Aorta (tissue), 5 donors: Measurements from ENCODE around the gene PUSL1. TPM values are rescaled to one million over a fixed set of nuclear protein-coding genes. Genes with fewer than 3 reads are reported as not detected.

ENCODE experiments used
- ATAC-seq: fragments of 200-7000 bp; cut with Tn5 transposase; one replicate; pipeline ENCODE4 v1.9.1; 2022; ENCODE audit warnings: moderate library complexity; ENCODE audit not compliant: low FRiP score
- DNase-seq, 2 donors: peaks; one replicate each; pipeline ENCODE4 v3.0.0-alpha.2; 2020
- H3K27ac ChIP-seq, 2 donors: one replicate each; pipeline ENCODE4 v1.5.1; 2013; ENCODE audit warnings: low read length in 2 of 2, mild to moderate bottlenecking in 2 of 2, moderate library complexity in 2 of 2, control low read depth in 1 of 2, inconsistent platforms in 1 of 2, low read depth in 1 of 2
- H3K27me3 ChIP-seq, 2 donors: one replicate each; pipeline ENCODE4 v1.6.1; 2013; ENCODE audit warnings: control low read depth in 1 of 2, low read length in 1 of 2, mild to moderate bottlenecking in 1 of 2, moderate library complexity in 1 of 2; ENCODE audit not compliant: insufficient read depth in 2 of 2, control insufficient read depth in 1 of 2
- H3K36me3 ChIP-seq, 2 donors: one replicate each; pipeline ENCODE4 v1.6.1; 2013; ENCODE audit warnings: control low read depth in 1 of 2, low read length in 1 of 2, mild to moderate bottlenecking in 1 of 2; ENCODE audit not compliant: insufficient read depth in 2 of 2, control insufficient read depth in 1 of 2
- H3K4me1 ChIP-seq, 2 donors: one replicate each; pipeline ENCODE4 v1.6.1; 2013; ENCODE audit warnings: low read length in 2 of 2, control low read depth in 1 of 2, mild to moderate bottlenecking in 1 of 2, moderate library complexity in 1 of 2; ENCODE audit not compliant: insufficient read depth in 2 of 2, control insufficient read depth in 1 of 2
- H3K4me3 ChIP-seq, 2 donors: one replicate each; pipeline ENCODE4 v1.5.1; 2013; ENCODE audit warnings: low read length in 2 of 2, control low read depth in 1 of 2, mild to moderate bottlenecking in 1 of 2
- H3K9me3 ChIP-seq: one replicate; pipeline ENCODE4 v1.6.1; 2013; ENCODE audit warnings: mild to moderate bottlenecking, low read length; ENCODE audit not compliant: control insufficient read depth
- WGBS, 2 donors: extraction: QIAGEN DNeasy Blood & Tissue Kit; methylation state at CpG; one replicate each; pipeline ENCODE4 v1.1.7; 2013; 5-methylcytosine and 5-hydroxymethylcytosine counted together
- intact Hi-C, 2 donors: fragments of 100-400 bp; cut with DNase I; formaldehyde crosslinking; loops; one replicate each; pipeline versions ENCODE4 v1.14.2 to v1.15.0; 2022
- polyA plus RNA-seq, 2 donors: library from polyadenylated mRNA; stranded (reverse); fragments of 200-250 nt; gene quantifications; one replicate each; pipeline ENCODE4 v1.2.3, GENCODE V29; 2013
- total RNA-seq, 2 donors: library from RNA; stranded (reverse); fragmentation: NEBNext Ultra II Directional; extraction: Animal tissue kit (Norgen Biotek cat#: 25700); gene quantifications; one replicate each; pipeline ENCODE4 v1.2.1, GENCODE V29; 2021
- donor health status: healthy with polysubstance abuse.
- donor health status: Bipolar disorder and iron deficiency.
- donor health status: DM: no; HTN: no; CAD: no.
- donor health status: DM: no; HTN: no; CAD: no.
- donor health status: DM: yes; HTN: yes; CAD: no.

Gene PUSL1
- total and polyA plus RNA-seq, 4 donors: 5.8 to 13.7 (median 10.0) TPM

DNA sequence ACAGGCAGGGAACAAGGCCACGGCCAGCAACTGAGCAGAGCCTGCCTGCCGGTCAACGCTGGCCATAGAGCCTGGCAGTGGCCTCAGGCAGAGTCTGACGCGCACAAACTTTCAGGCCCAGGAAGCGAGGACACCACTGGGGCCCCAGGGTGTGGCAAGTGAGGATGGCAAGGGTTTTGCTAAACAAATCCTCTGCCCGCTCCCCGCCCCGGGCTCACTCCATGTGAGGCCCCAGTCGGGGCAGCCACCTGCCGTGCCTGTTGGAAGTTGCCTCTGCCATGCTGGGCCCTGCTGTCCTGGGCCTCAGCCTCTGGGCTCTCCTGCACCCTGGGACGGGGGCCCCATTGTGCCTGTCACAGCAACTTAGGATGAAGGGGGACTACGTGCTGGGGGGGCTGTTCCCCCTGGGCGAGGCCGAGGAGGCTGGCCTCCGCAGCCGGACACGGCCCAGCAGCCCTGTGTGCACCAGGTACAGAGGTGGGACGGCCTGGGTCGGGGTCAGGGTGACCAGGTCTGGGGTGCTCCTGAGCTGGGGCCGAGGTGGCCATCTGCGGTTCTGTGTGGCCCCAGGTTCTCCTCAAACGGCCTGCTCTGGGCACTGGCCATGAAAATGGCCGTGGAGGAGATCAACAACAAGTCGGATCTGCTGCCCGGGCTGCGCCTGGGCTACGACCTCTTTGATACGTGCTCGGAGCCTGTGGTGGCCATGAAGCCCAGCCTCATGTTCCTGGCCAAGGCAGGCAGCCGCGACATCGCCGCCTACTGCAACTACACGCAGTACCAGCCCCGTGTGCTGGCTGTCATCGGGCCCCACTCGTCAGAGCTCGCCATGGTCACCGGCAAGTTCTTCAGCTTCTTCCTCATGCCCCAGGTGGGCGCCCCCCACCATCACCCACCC lies 22.9 kb downstream of the PUSL1 start, which contains the start of gene TAS1R3:
Gene TAS1R3 (plus strand): TSS at position 213 of the 898 bp plus-strand sequence. CDS start 66 bp downstream, at position 279.
- intact Hi-C loops: no loop called here
- H3K27ac ChIP-seq: no peak within 1 kb of the TSS
- no peaks in the 10 kb centered on the region for H3K9me3 ChIP-seq
- ATAC-seq (no peak), DNase-seq (no peak)
- no peak within 1 kb of the TSS for H3K4me3 ChIP-seq
- H3K27me3 ChIP-seq: no peaks in the 10 kb centered on the region
- WGBS, 2 donors: 74 to 75% methylated on average over 41 of the region's 41 CpGs
- H3K4me1 ChIP-seq: no peaks in the 10 kb centered on the region
- H3K36me3 ChIP-seq: no peaks in the 10 kb centered on the region

DNA sequence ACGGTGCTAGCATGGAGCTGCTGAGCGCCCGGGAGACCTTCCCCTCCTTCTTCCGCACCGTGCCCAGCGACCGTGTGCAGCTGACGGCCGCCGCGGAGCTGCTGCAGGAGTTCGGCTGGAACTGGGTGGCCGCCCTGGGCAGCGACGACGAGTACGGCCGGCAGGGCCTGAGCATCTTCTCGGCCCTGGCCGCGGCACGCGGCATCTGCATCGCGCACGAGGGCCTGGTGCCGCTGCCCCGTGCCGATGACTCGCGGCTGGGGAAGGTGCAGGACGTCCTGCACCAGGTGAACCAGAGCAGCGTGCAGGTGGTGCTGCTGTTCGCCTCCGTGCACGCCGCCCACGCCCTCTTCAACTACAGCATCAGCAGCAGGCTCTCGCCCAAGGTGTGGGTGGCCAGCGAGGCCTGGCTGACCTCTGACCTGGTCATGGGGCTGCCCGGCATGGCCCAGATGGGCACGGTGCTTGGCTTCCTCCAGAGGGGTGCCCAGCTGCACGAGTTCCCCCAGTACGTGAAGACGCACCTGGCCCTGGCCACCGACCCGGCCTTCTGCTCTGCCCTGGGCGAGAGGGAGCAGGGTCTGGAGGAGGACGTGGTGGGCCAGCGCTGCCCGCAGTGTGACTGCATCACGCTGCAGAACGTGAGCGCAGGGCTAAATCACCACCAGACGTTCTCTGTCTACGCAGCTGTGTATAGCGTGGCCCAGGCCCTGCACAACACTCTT lies 23.8 kb downstream of the PUSL1 start:
- ATAC-seq: no peak
- intact Hi-C loops: no loop called here

DNA sequence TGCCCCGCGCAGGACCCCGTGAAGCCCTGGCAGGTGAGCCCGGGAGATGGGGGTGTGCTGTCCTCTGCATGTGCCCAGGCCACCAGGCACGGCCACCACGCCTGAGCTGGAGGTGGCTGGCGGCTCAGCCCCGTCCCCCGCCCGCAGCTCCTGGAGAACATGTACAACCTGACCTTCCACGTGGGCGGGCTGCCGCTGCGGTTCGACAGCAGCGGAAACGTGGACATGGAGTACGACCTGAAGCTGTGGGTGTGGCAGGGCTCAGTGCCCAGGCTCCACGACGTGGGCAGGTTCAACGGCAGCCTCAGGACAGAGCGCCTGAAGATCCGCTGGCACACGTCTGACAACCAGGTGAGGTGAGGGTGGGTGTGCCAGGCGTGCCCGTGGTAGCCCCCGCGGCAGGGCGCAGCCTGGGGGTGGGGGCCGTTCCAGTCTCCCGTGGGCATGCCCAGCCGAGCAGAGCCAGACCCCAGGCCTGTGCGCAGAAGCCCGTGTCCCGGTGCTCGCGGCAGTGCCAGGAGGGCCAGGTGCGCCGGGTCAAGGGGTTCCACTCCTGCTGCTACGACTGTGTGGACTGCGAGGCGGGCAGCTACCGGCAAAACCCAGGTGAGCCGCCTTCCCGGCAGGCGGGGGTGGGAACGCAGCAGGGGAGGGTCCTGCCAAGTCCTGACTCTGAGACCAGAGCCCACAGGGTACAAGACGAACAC lies 24.5 kb downstream of the PUSL1 start:
- ATAC-seq: no peak
- no peak for DNase-seq
- H3K36me3 ChIP-seq: no peaks in the 10 kb centered on the region
- H3K9me3 ChIP-seq: no peaks in the 10 kb centered on the region
- 81 to 82% methylated on average over 38 to 48 of the region's 48 CpGs for WGBS, 2 donors
- no peaks in the 10 kb centered on the region for H3K27me3 ChIP-seq
- H3K27ac ChIP-seq: no peak overlapping the region
- no peaks in the 10 kb centered on the region for H3K4me1 ChIP-seq
- no peak overlapping the region for H3K4me3 ChIP-seq
- intact Hi-C loops: no loop called here

More for the DNA sequence above, 23.8 kb downstream of the PUSL1 start:
- H3K27ac ChIP-seq: no peak overlapping the region
- 83 to 87% methylated on average over 57 of the region's 57 CpGs for WGBS, 2 donors
- DNase-seq: no peak
- no peaks in the 10 kb centered on the region for H3K27me3 ChIP-seq
- no peaks in the 10 kb centered on the region for H3K36me3 ChIP-seq
- no peaks in the 10 kb centered on the region for H3K4me1 ChIP-seq
- no peaks in the 10 kb centered on the region for H3K9me3 ChIP-seq
- H3K4me3 ChIP-seq: no peak overlapping the region

GRCh38 chr1:1333551-1334241 lies 25.3 kb downstream of the PUSL1 start:
- no peaks in the 10 kb centered on the region for H3K36me3 ChIP-seq
- H3K4me1 ChIP-seq: no peaks in the 10 kb centered on the region
- H3K4me3 ChIP-seq: no peak overlapping the region
- no peak overlapping the region for H3K27ac ChIP-seq
- H3K9me3 ChIP-seq: no peaks in the 10 kb centered on the region
- intact Hi-C loops: no loop called here
- WGBS, 2 donors: 75 to 81% methylated on average over 36 of the region's 36 CpGs
- no peaks in the 10 kb centered on the region for H3K27me3 ChIP-seq
- no peak for ATAC-seq
- no peak for DNase-seq

GRCh38 chr1:1334835-1335234 lies 26.4 kb downstream of the PUSL1 start:
- intact Hi-C loops: no loop called here
- Histone ChIP-seq H3K4me1 (no peaks in the 10 kb centered on the region), H3K9me3 (no peaks in the 10 kb centered on the region), H3K36me3 (no peaks in the 10 kb centered on the region), H3K4me3 (no peak overlapping the region), H3K27ac (no peak overlapping the region), H3K27me3 (no peaks in the 10 kb centered on the region)
- DNase-seq: no peak
- no peak for ATAC-seq
- WGBS, 2 donors: 49 to 55% methylated on average over 10 to 11 of the region's 11 CpGs

GRCh38 chr1:1335283-1335682 lies 26.9 kb downstream of the PUSL1 start:
- WGBS, 2 donors: 72 to 79% methylated on average over 16 of the region's 16 CpGs
- intact Hi-C loops: no loop called here
- no peaks in the 10 kb centered on the region for H3K36me3 ChIP-seq

GRCh38 chr1:1335792-1336248 lies 27.4 kb downstream of the PUSL1 start:
- H3K9me3 ChIP-seq: no peaks in the 10 kb centered on the region
- no peaks in the 10 kb centered on the region for H3K36me3 ChIP-seq
- intact Hi-C loops: no loop called here
- no peak overlapping the region for H3K27ac ChIP-seq
- no peak for ATAC-seq
- WGBS, 2 donors: 88 to 89% methylated on average over 21 of the region's 21 CpGs
- H3K4me1 ChIP-seq: no peaks in the 10 kb centered on the region
- H3K4me3 ChIP-seq: no peak overlapping the region
- no peaks in the 10 kb centered on the region for H3K27me3 ChIP-seq
- DNase-seq: no peak

More at GRCh38 chr1:1335283-1335682, 26.9 kb downstream of the PUSL1 start:
- no peak for DNase-seq
- H3K4me1 ChIP-seq: no peaks in the 10 kb centered on the region
- no peaks in the 10 kb centered on the region for H3K9me3 ChIP-seq
- no peak overlapping the region for H3K27ac ChIP-seq
- ATAC-seq: no peak
- no peaks in the 10 kb centered on the region for H3K27me3 ChIP-seq
- no peak overlapping the region for H3K4me3 ChIP-seq

DNA sequence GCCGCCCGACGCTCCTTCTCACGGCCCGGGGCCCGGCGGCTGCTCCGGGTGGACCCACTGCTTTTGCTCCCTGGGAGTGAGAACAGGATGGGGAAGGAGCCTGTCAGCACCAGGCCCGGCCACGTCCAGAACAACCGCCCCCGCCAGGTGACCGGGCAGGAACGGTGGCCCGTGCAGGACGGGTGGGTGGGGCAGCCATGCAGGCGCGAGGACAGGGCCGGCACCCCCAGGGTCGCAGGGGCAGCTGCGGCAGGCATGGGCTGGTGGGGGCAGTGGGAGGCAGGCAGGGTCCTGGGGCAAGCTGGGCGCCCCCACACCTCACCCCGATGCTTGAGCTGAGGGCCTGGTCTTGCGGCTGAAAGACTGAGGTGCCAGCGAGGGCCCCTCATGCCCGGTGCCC lies 28.0 kb downstream of the PUSL1 start:
- no peak overlapping the region for H3K4me3 ChIP-seq
- no peaks in the 10 kb centered on the region for H3K27me3 ChIP-seq
- WGBS, 2 donors: 91% methylated on average over 25 to 26 of the region's 26 CpGs
- no peak for ATAC-seq
- H3K36me3 ChIP-seq: no peaks in the 10 kb centered on the region
- DNase-seq: no peak
- no peaks in the 10 kb centered on the region for H3K4me1 ChIP-seq
- H3K9me3 ChIP-seq: no peaks in the 10 kb centered on the region
- H3K27ac ChIP-seq: no peak overlapping the region
- intact Hi-C loops: no loop called here
